HEK293 (cell line): ENCODE measurements around the gene NHLRC2.

Experiments
- GLI4 ChIP-seq: fragments of 450-650 bp; formaldehyde crosslinking; IDR thresholded peaks from 2 replicates; pipeline ENCODE4 v1.5.1; 2016; ENCODE audit warnings: missing biosample characterization, missing genetic modification characterization
- HOXA7 ChIP-seq: sonication (generic); formaldehyde crosslinking; IDR thresholded peaks from 2 replicates; pipeline ENCODE4 v1.8.1; 2022; ENCODE audit warnings: missing genetic modification reagents, borderline replicate concordance
- SP3 ChIP-seq: fragments of 450-650 bp; formaldehyde crosslinking; IDR thresholded peaks from 2 replicates; pipeline ENCODE4 v1.5.1; 2016; ENCODE audit warnings: missing biosample characterization, missing genetic modification characterization
- ZNF175 ChIP-seq: fragments of 450-650 bp; formaldehyde crosslinking; IDR thresholded peaks from 2 replicates; pipeline ENCODE4 v1.5.1; 2016; ENCODE audit warnings: missing biosample characterization, missing genetic modification characterization
- ZNF341 ChIP-seq: fragments of 450-650 bp; formaldehyde crosslinking; IDR thresholded peaks from 2 replicates; pipeline ENCODE4; 2016; ENCODE audit warnings: low read depth, missing biosample characterization, missing genetic modification characterization
- TF ChIP-seq, protein P1 (sequence below): fragments of 450-650 bp; formaldehyde crosslinking; IDR thresholded peaks from 2 replicates; pipeline ENCODE4 v1.5.1; 2016; ENCODE audit warnings: missing biosample characterization, missing genetic modification characterization
- TF ChIP-seq, protein P2 (sequence below): fragments of 450-650 bp; formaldehyde crosslinking; IDR thresholded peaks from 2 replicates; pipeline ENCODE4 v1.5.1; 2016; ENCODE audit warnings: missing biosample characterization, missing genetic modification characterization

GRCh38 chr10:113945075-113945686, 90.7 kb downstream of the NHLRC2 start:
- no peak for TF ChIP-seq ZNF175
- TF ChIP-seq, protein P1, sequence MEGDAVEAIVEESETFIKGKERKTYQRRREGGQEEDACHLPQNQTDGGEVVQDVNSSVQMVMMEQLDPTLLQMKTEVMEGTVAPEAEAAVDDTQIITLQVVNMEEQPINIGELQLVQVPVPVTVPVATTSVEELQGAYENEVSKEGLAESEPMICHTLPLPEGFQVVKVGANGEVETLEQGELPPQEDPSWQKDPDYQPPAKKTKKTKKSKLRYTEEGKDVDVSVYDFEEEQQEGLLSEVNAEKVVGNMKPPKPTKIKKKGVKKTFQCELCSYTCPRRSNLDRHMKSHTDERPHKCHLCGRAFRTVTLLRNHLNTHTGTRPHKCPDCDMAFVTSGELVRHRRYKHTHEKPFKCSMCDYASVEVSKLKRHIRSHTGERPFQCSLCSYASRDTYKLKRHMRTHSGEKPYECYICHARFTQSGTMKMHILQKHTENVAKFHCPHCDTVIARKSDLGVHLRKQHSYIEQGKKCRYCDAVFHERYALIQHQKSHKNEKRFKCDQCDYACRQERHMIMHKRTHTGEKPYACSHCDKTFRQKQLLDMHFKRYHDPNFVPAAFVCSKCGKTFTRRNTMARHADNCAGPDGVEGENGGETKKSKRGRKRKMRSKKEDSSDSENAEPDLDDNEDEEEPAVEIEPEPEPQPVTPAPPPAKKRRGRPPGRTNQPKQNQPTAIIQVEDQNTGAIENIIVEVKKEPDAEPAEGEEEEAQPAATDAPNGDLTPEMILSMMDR (tag by site-specific recombination), result no peak
- TF ChIP-seq GLI4, result no peak
- TF ChIP-seq ZNF341 (tag by site-specific recombination), result no peak
- TF ChIP-seq, protein P2, sequence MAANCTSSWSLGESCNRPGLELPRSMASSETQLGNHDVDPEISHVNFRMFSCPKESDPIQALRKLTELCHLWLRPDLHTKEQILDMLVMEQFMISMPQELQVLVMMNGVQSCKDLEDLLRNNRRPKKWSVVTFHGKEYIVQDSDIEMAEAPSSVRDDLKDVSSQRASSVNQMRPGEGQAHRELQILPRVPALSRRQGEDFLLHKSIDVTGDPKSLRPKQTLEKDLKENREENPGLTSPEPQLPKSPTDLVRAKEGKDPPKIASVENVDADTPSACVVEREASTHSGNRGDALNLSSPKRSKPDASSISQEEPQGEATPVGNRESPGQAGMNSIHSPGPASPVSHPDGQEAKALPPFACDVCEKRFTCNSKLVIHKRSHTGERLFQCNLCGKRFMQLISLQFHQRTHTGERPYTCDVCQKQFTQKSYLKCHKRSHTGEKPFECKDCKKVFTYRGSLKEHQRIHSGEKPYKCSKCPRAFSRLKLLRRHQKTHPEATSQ (tag by site-specific recombination), result no peak
- TF ChIP-seq HOXA7 (CRISPR knock-in tag), result no peak
- TF ChIP-seq SP3 (tag by site-specific recombination), result no peak
